CD4-positive, alpha-beta T cell treated with Interferon alpha-2 for 1 hour (primary cell): ENCODE measurements around the gene RAB43.
"Not testable (repeated sequence)": the region's sequence is repeated elsewhere in the genome, so short reads cannot be mapped to it uniquely, and the experiment has no call there.

Experiments
- DNase-seq, 2 donors: peaks; one replicate each; pipeline ENCODE4 v3.0.0-alpha.2; 2020 to 2022

RAB43 gene

GRCh38 chr3:129087904-129088303 is 33.7 kb downstream of the RAB43 start:
- DNase-seq = peak; percentile 30 to 36

- no peak for DNase-seq
Observed at GRCh38 chr3:129087138-129087702, 34.4 kb downstream of the RAB43 start.

- DNase-seq = no peak
Observed at GRCh38 chr3:129085818-129086217, 35.8 kb downstream of the RAB43 start.

GRCh38 chr3:129085165-129085715 is 36.4 kb downstream of the RAB43 start:
- no peak for DNase-seq

GRCh38 chr3:129084501-129084900 is 37.1 kb downstream of the RAB43 start:
- no peak for DNase-seq

- DNase-seq = no peak
Observed at GRCh38 chr3:129082026-129082425, 39.6 kb downstream of the RAB43 start.

GRCh38 chr3:129081503-129081902 is 40.1 kb downstream of the RAB43 start:
- no peak for DNase-seq

- no peak for DNase-seq
Observed at GRCh38 chr3:129078510-129078909, 43.1 kb downstream of the RAB43 start.

GRCh38 chr3:129077222-129077621 is 44.4 kb downstream of the RAB43 start:
- DNase-seq = no peak

- no peak for DNase-seq
Observed at GRCh38 chr3:129070086-129070885, 51.3 kb downstream of the RAB43 start.

- not testable (repeated sequence) for DNase-seq
Observed at GRCh38 chr3:129069313-129070085, 52.1 kb downstream of the RAB43 start.

GRCh38 chr3:129068291-129068886 is 53.2 kb downstream of the RAB43 start:
- no peak for DNase-seq

GRCh38 chr3:129067719-129068118 is 53.9 kb downstream of the RAB43 start:
- DNase-seq = peak in 1 of 2 donors; percentile 35

- DNase-seq = no peak
Observed at GRCh38 chr3:129065720-129066073, 55.9 kb downstream of the RAB43 start.

GRCh38 chr3:129065016-129065719 is 56.4 kb downstream of the RAB43 start:
- DNase-seq = no peak

- DNase-seq = no peak
Observed at GRCh38 chr3:129063841-129064482, 57.6 kb downstream of the RAB43 start.

- no peak for DNase-seq
Observed at GRCh38 chr3:129063091-129063640, 58.4 kb downstream of the RAB43 start.

- no peak for DNase-seq
Observed at GRCh38 chr3:129061888-129062834, 59.4 kb downstream of the RAB43 start.

GRCh38 chr3:129061023-129061887 is 60.3 kb downstream of the RAB43 start:
- no peak for DNase-seq
